ENCODE results near the gene AP1G1. TPM values are rescaled to one million over a fixed set of nuclear protein-coding genes. Genes with fewer than 3 reads are reported as not detected.

AP1G1 gene
- total and polyA plus RNA-seq, 2 of the 8 experiments (the other 6 are each of a cell fraction or from before 2014, with no cell fraction given) = 43.9 to 68.4 TPM

GRCh38 chr16:71754652-71755051 is 54.0 kb downstream of the AP1G1 start:
- Histone ChIP-seq H4K91ac (replicated peaks; ENCODE audit: insufficient read length, low read length) (no peak overlapping the region), H2BK120ac (replicated peaks; ENCODE audit: low read depth, low read length) (no peak overlapping the region), H4K20me1 (replicated peaks in 1 of 2; ENCODE audit: control insufficient read depth in 1 of 2, insufficient read depth in 2 of 2, low read length in 2 of 2) (no peaks in the 10 kb centered on the region), H3K4me3 (ENCODE audit: extremely low read depth in 1 of 4, insufficient read depth in 2 of 4, low read depth in 3 of 4, low read length in 4 of 4) (no peak overlapping the region), H3K4me1 (replicated peaks in 1 of 4; ENCODE audit: control insufficient read depth in 3 of 4, insufficient read depth in 4 of 4, low read length in 3 of 4) (no peaks in the 10 kb centered on the region), H2AFZ (ENCODE audit: low read length) (no peak overlapping the region), H3K23me2 (ENCODE audit: low read depth, low read length) (no peaks in the 10 kb centered on the region), H3K9me3 (ENCODE audit: insufficient read depth in 2 of 2, low read depth in 1 of 2, low read length in 1 of 2) (no peaks in the 10 kb centered on the region), H3K27ac (ENCODE audit: low read depth, low read length) (no peak overlapping the region), H3K4ac (replicated peaks; ENCODE audit: insufficient read length, low read depth, low read length) (no peak overlapping the region), H3K18ac (ENCODE audit: extremely low read depth, low read length) (no peak overlapping the region), H4K8ac (ENCODE audit: extremely low read depth, insufficient read depth, low read length) (no peak overlapping the region), H3K56ac (replicated peaks; ENCODE audit: insufficient read length, low read depth, low read length) (no peak overlapping the region), H2BK15ac (ENCODE audit: low read length) (no peak overlapping the region), H3K23ac (ENCODE audit: insufficient read length) (no peak overlapping the region), H3K79me2 (ENCODE audit: control insufficient read depth in 1 of 2, insufficient read depth in 2 of 2, low read length in 2 of 2) (no peaks in the 10 kb centered on the region), H3K36me3 (ENCODE audit: control insufficient read depth in 2 of 4, insufficient read depth in 4 of 4, low read length in 3 of 4) (peaks cover 5 to 40% (median 27%) of the 10 kb centered on the region in 4 experiments; a peak in 7 of 8 replicates), H2BK12ac (ENCODE audit: low read depth, low read length) (no peak overlapping the region), H3K27me3 (replicated peaks in 1 of 4; ENCODE audit: control insufficient read depth in 3 of 4, extremely low read depth in 1 of 4, insufficient read depth in 3 of 4, low read length in 3 of 4) (no peaks in the 10 kb centered on the region), H3K79me1 (ENCODE audit: low read depth, low read length) (no peaks in the 10 kb centered on the region), H2AK5ac (ENCODE audit: low read depth, low read length) (no peak overlapping the region), H2BK5ac (ENCODE audit: low read depth, low read length) (no peak overlapping the region), H3K9ac (replicated peaks in 1 of 4; ENCODE audit: extremely low read depth in 1 of 4, low read depth in 3 of 4, low read length in 3 of 4) (no peak overlapping the region), H3K14ac (ENCODE audit: insufficient read length) (no peak overlapping the region), H3K4me2 (ENCODE audit: insufficient read depth in 1 of 2, low read depth in 2 of 2, low read length in 2 of 2) (no peak overlapping the region), H4K5ac (ENCODE audit: insufficient read length, low read depth, low read length) (no peak overlapping the region), H2BK20ac (ENCODE audit: low read length) (no peak overlapping the region)
- CTCF ChIA-PET (ENCODE audit: partially characterized antibody) = interaction anchor here (0.9 kb wide), 1 partner anchor 111 kb away, joined by 3 read pairs; no protein-coding TSS in a partner anchor
- no peak for FAIRE-seq
- no peak for DNase-seq (ENCODE audit: low read depth in 1 of 2, low spot score in 2 of 2)
- WGBS, 2 experiments (ENCODE audit: extremely low coverage in 1 of 2, insufficient coverage in 1 of 2, insufficient read length in 1 of 2, insufficient replicate concordance in 2 of 2, low coverage in 1 of 2, low lambda C conversion rate in 2 of 2, missing lambda C conversion rate in 1 of 2) = 86% methylated on average over 2 of the region's 2 CpGs; no CpG with 5 or more reads in 1 of the 2 experiments
- TF ChIP-seq BRCA1 (IDR thresholded peaks at IDR 0.05; ENCODE audit: low read depth, low read length) (no peak), MAFK (IDR thresholded peaks at IDR 0.05; ENCODE audit: low read depth, low read length) (no peak), EP300 (IDR thresholded peaks at IDR 0.05; ENCODE audit: borderline replicate concordance in 1 of 2, low read depth in 2 of 2, low read length in 2 of 2) (no peak), CHD1 (IDR thresholded peaks at IDR 0.05; ENCODE audit: low read depth, low read length) (no peak), E2F6 (IDR thresholded peaks at IDR 0.05) (no peak), HDAC6 (IDR thresholded peaks at IDR 0.05; ENCODE audit: low read depth, low read length) (no peak), CEBPB (IDR thresholded peaks at IDR 0.05; ENCODE audit: low read depth, low read length) (no peak), SRF (IDR thresholded peaks at IDR 0.05; ENCODE audit: low read depth, low read length) (no peak), SUZ12 (IDR thresholded peaks at IDR 0.05; ENCODE audit: low read length) (no peak), JUN (IDR thresholded peaks at IDR 0.05; ENCODE audit: low read depth, low read length) (no peak)
- POLR2A ChIA-PET (ENCODE audit: partially characterized antibody) = no interaction called here
